Mesendoderm (in vitro differentiated cells): Measurements from ENCODE around the gene TRAF3IP3.

Experiments
- DNase-seq: peaks from one replicate; pipeline ENCODE4 v3.0.0; 2013
- H2AK5ac ChIP-seq: 2 replicates; pipeline ENCODE4 v1.6.1; 2013; ENCODE audit warnings: low read length, inconsistent platforms
- H2BK120ac ChIP-seq: 2 replicates; pipeline ENCODE4 v1.6.1; 2013; ENCODE audit warnings: low read depth, mild to moderate bottlenecking, low read length, moderate library complexity, mixed read lengths
- H2BK15ac ChIP-seq: replicated peaks from 2 replicates; pipeline ENCODE4 v1.6.1; 2013; ENCODE audit warnings: low read depth, mild to moderate bottlenecking, moderate library complexity
- H2BK5ac ChIP-seq: 2 replicates; pipeline ENCODE4 v1.6.1; 2013; ENCODE audit warnings: low read length, inconsistent platforms
- H3K18ac ChIP-seq: 2 replicates; pipeline ENCODE4 v1.6.1; 2013; ENCODE audit warnings: mild to moderate bottlenecking, low read length, mixed read lengths
- H3K23ac ChIP-seq: one replicate; pipeline ENCODE4 v1.6.1; 2013; ENCODE audit warnings: low read length
- H3K27ac ChIP-seq: 2 replicates; pipeline ENCODE4 v1.5.1; 2013; ENCODE audit warnings: low read depth, mild to moderate bottlenecking, inconsistent platforms, low read length, moderate library complexity
- H3K27me3 ChIP-seq: 2 replicates; pipeline ENCODE4 v1.6.1; 2013; ENCODE audit warnings: low read length, control low read depth, mild to moderate bottlenecking, inconsistent platforms; ENCODE audit not compliant: insufficient read depth, poor library complexity
- H3K36me3 ChIP-seq: 2 replicates; pipeline ENCODE4 v1.6.1; 2013; ENCODE audit warnings: low read length, inconsistent platforms; ENCODE audit not compliant: control insufficient read depth, insufficient read depth
- H3K4ac ChIP-seq: one replicate; pipeline ENCODE4 v1.6.1; 2013; ENCODE audit warnings: low read depth, mild to moderate bottlenecking, low read length, moderate library complexity
- H3K4me1 ChIP-seq: 2 replicates; pipeline ENCODE4 v1.6.1; 2013; ENCODE audit warnings: low read depth, low read length, inconsistent platforms; ENCODE audit not compliant: control insufficient read depth
- H3K4me2 ChIP-seq: 2 replicates; pipeline ENCODE4 v1.6.1; 2013; ENCODE audit warnings: low read length
- H3K4me3 ChIP-seq: 2 replicates; pipeline ENCODE4 v1.5.1; 2013; ENCODE audit warnings: mild to moderate bottlenecking, low read length
- H3K56ac ChIP-seq: one replicate; pipeline ENCODE4 v1.6.1; 2013; ENCODE audit warnings: low read length
- H3K79me1 ChIP-seq: 2 replicates; pipeline ENCODE4 v1.6.1; 2013; ENCODE audit warnings: low read length, inconsistent platforms
- H3K79me2 ChIP-seq: 2 replicates; pipeline ENCODE4 v1.6.1; 2013; ENCODE audit warnings: mild to moderate bottlenecking, low read length; ENCODE audit not compliant: control insufficient read depth, insufficient read depth
- H3K9ac ChIP-seq: 2 replicates; pipeline ENCODE4 v1.6.1; 2013; ENCODE audit warnings: low read length, inconsistent platforms
- H4K5ac ChIP-seq: one replicate; pipeline ENCODE4 v1.6.1; 2013; ENCODE audit warnings: low read length
- H4K8ac ChIP-seq: one replicate; pipeline ENCODE4 v1.6.1; 2013; ENCODE audit warnings: low read depth, mild to moderate bottlenecking, control low read depth, low read length, moderate library complexity
- WGBS: extraction: QIAGEN DNeasy Blood & Tissue Kit; methylation state at CpG from one replicate; pipeline ENCODE4 v1.1.7; 2013; ENCODE audit warnings: low lambda C conversion rate, missing lambda C conversion rate; ENCODE audit not compliant: insufficient coverage; ENCODE audit errors: extremely low coverage; 5-methylcytosine and 5-hydroxymethylcytosine counted together

The TRAF3IP3 gene

GRCh38 chr1:209784265-209785169 is 28.7 kb downstream of the TRAF3IP3 start, which contains the start of gene C1orf74:
TSS of gene C1orf74 (minus strand) at chr1:209784559. CDS start at chr1:209783634, 925 bp downstream.
- H3K23ac ChIP-seq: no peak within 1 kb of the TSS
- H3K79me1 ChIP-seq: peaks cover 4% of the 10 kb centered on the region
- H4K5ac ChIP-seq: peak within 1 kb of the TSS; percentile 99
- peak within 1 kb of the TSS; percentile 77 for H2BK5ac ChIP-seq
- peak within 1 kb of the TSS; percentile 99 for H3K9ac ChIP-seq
- H2AK5ac ChIP-seq: no peak within 1 kb of the TSS
- H3K4ac ChIP-seq: peak within 1 kb of the TSS; percentile 18
- no peaks in the 10 kb centered on the region for H3K27me3 ChIP-seq
- peak; percentile 99 for DNase-seq
- no CpG with 5 or more reads among the region's 48 CpGs for WGBS
- H2BK15ac ChIP-seq: no peak within 1 kb of the TSS
- no peak within 1 kb of the TSS for H3K27ac ChIP-seq
- no peak within 1 kb of the TSS for H2BK120ac ChIP-seq
- H3K4me1 ChIP-seq: no peaks in the 10 kb centered on the region
- no peaks in the 10 kb centered on the region for H3K36me3 ChIP-seq
- peak within 1 kb of the TSS; percentile 99 for H4K8ac ChIP-seq
- no peak within 1 kb of the TSS for H3K18ac ChIP-seq
- peak within 1 kb of the TSS; percentile 96 for H3K56ac ChIP-seq
- H3K79me2 ChIP-seq: no peaks in the 10 kb centered on the region
- H3K4me3 ChIP-seq: peak within 1 kb of the TSS; percentile 98
- H3K4me2 ChIP-seq: peak within 1 kb of the TSS; percentile 91

GRCh38 chr1:209785592-209785991 is 29.7 kb downstream of the TRAF3IP3 start:
- WGBS: no CpG with 5 or more reads among the region's 4 CpGs
- H3K36me3 ChIP-seq: no peaks in the 10 kb centered on the region
- H3K4me1 ChIP-seq: no peaks in the 10 kb centered on the region
- H3K79me1 ChIP-seq: peaks cover 4% of the 10 kb centered on the region
- no peak overlapping the region for H3K27ac ChIP-seq
- H3K9ac ChIP-seq: no peak overlapping the region
- no peak overlapping the region for H3K56ac ChIP-seq
- H3K4ac ChIP-seq: no peak overlapping the region
- H2AK5ac ChIP-seq: no peak overlapping the region
- no peak overlapping the region for H3K4me2 ChIP-seq
- no peak overlapping the region for H2BK15ac ChIP-seq
- no peak overlapping the region for H2BK5ac ChIP-seq
- H3K79me2 ChIP-seq: no peaks in the 10 kb centered on the region
- no peak overlapping the region for H3K4me3 ChIP-seq
- H4K5ac ChIP-seq: no peak overlapping the region
- peak overlapping the region; percentile 99 for H4K8ac ChIP-seq
- H2BK120ac ChIP-seq: no peak overlapping the region
- H3K18ac ChIP-seq: no peak overlapping the region
- H3K27me3 ChIP-seq: no peaks in the 10 kb centered on the region
- no peak for DNase-seq
- H3K23ac ChIP-seq: no peak overlapping the region

- Histone ChIP-seq H2BK5ac (no peak overlapping the region), H3K27ac (no peak overlapping the region), H2BK15ac (no peak overlapping the region), H3K56ac (no peak overlapping the region), H4K5ac (no peak overlapping the region), H4K8ac (no peak overlapping the region), H2BK120ac (no peak overlapping the region), H3K4me2 (no peak overlapping the region), H3K27me3 (no peaks in the 10 kb centered on the region), H3K23ac (no peak overlapping the region), H3K79me1 (peaks cover 4% of the 10 kb centered on the region), H3K9ac (no peak overlapping the region), H3K4ac (no peak overlapping the region), H3K79me2 (no peaks in the 10 kb centered on the region), H3K4me3 (no peak overlapping the region), H3K4me1 (no peaks in the 10 kb centered on the region), H3K18ac (no peak overlapping the region), H3K36me3 (no peaks in the 10 kb centered on the region), H2AK5ac (no peak overlapping the region)
- no peak for DNase-seq
- WGBS: no CpG with 5 or more reads among the region's 4 CpGs
Measured at GRCh38 chr1:209786146-209786545, 30.3 kb downstream of the TRAF3IP3 start.

GRCh38 chr1:209787551-209787950 is 31.7 kb downstream of the TRAF3IP3 start:
- Histone ChIP-seq H3K27me3 (no peaks in the 10 kb centered on the region), H3K4me1 (no peaks in the 10 kb centered on the region), H3K18ac (no peak overlapping the region), H4K8ac (no peak overlapping the region), H3K9ac (no peak overlapping the region), H3K56ac (no peak overlapping the region), H4K5ac (no peak overlapping the region), H3K27ac (no peak overlapping the region), H3K4me2 (no peak overlapping the region), H2BK15ac (no peak overlapping the region), H3K79me1 (peaks cover 4% of the 10 kb centered on the region), H2AK5ac (no peak overlapping the region), H3K4ac (no peak overlapping the region), H3K36me3 (no peaks in the 10 kb centered on the region), H3K4me3 (no peak overlapping the region), H2BK5ac (no peak overlapping the region), H2BK120ac (no peak overlapping the region), H3K79me2 (no peaks in the 10 kb centered on the region), H3K23ac (no peak overlapping the region)
- no peak for DNase-seq
- no CpG with 5 or more reads among the region's 2 CpGs for WGBS

- H3K79me1 ChIP-seq: no peaks in the 10 kb centered on the region
- no peak overlapping the region for H3K56ac ChIP-seq
- H3K9ac ChIP-seq: no peak overlapping the region
- H3K4me3 ChIP-seq: no peak overlapping the region
- WGBS: no CpG with 5 or more reads among the region's 1 CpG
- no peak overlapping the region for H3K27ac ChIP-seq
- H2BK15ac ChIP-seq: no peak overlapping the region
- H3K23ac ChIP-seq: no peak overlapping the region
- H4K8ac ChIP-seq: no peak overlapping the region
- no peak for DNase-seq
- no peak overlapping the region for H3K4me2 ChIP-seq
- no peak overlapping the region for H3K4ac ChIP-seq
- H2BK5ac ChIP-seq: no peak overlapping the region
- H2BK120ac ChIP-seq: no peak overlapping the region
- no peak overlapping the region for H3K18ac ChIP-seq
- no peaks in the 10 kb centered on the region for H3K79me2 ChIP-seq
- H2AK5ac ChIP-seq: no peak overlapping the region
- H3K36me3 ChIP-seq: no peaks in the 10 kb centered on the region
- no peaks in the 10 kb centered on the region for H3K4me1 ChIP-seq
- no peak overlapping the region for H4K5ac ChIP-seq
- H3K27me3 ChIP-seq: no peaks in the 10 kb centered on the region
Measured at GRCh38 chr1:209789245-209789644, 33.4 kb downstream of the TRAF3IP3 start.
